Activated T-helper 1 cell treated with anti-CD3 and anti-CD28 coated beads, Interleukin-12 subunit alpha, Interleukin-12 subunit beta, Interleukin-2, Interleukin-4 antibody, amounts not matched to agents 30 ng/mL and 10 ng/mL and 1 ng/mL, durations not matched to agents 14 hours and 24 hours and 36 hours (primary cell): Measurements from ENCODE around the gene CRYGB. TPM values are rescaled to one million over a fixed set of nuclear protein-coding genes. Genes with fewer than 3 reads are reported as not detected.

Source experiments
- DNase-seq: peaks from one replicate; pipeline ENCODE4 v3.0.0; 2021; ENCODE audit warnings: low spot score
- H3K27ac Mint-ChIP-seq: one replicate; pipeline ENCODE4 v1.8.0; 2021; ENCODE audit warnings: mild to moderate bottlenecking, mixed read lengths
- H3K27me3 Mint-ChIP-seq: one replicate; pipeline ENCODE4 v1.8.0; 2022; ENCODE audit warnings: mild to moderate bottlenecking, moderate library complexity, mixed read lengths; ENCODE audit not compliant: insufficient read depth
- H3K36me3 Mint-ChIP-seq: one replicate; pipeline ENCODE4 v1.8.0; 2021; ENCODE audit warnings: low read depth, mixed read lengths
- H3K4me1 Mint-ChIP-seq: one replicate; pipeline ENCODE4 v1.8.0; 2021; ENCODE audit warnings: low read depth, mixed read lengths
- H3K4me3 Mint-ChIP-seq: one replicate; pipeline ENCODE4 v1.8.0; 2021; ENCODE audit warnings: mild to moderate bottlenecking, moderate library complexity, mixed read lengths
- H3K9me3 Mint-ChIP-seq: one replicate; pipeline ENCODE4 v1.8.0; 2021; ENCODE audit warnings: mixed read lengths
- intact Hi-C: fragments of 100-400 bp; cut with micrococcal nuclease; formaldehyde crosslinking; loops from one replicate; pipeline ENCODE4 v1.15.1; 2024
- total RNA-seq: library from RNA; stranded (reverse); gene quantifications from 2 replicates; pipeline ENCODE4 v1.2.3, GENCODE V29; 2022

The CRYGB gene
- total RNA-seq, 1 donor from 2014 or later, result not detected

GRCh38 chr2:208097801-208098200, 48.2 kb downstream of the CRYGB start:
- Mint-ChIP-seq H3K9me3 (no peaks in the 10 kb centered on the region), H3K27me3 (peaks cover 2% of the 10 kb centered on the region), H3K27ac (no peak overlapping the region), H3K4me3 (no peak overlapping the region), H3K4me1 (no peaks in the 10 kb centered on the region), H3K36me3 (no peaks in the 10 kb centered on the region)
- intact Hi-C loops, result no loop called here
- DNase-seq, result no peak

DNA sequence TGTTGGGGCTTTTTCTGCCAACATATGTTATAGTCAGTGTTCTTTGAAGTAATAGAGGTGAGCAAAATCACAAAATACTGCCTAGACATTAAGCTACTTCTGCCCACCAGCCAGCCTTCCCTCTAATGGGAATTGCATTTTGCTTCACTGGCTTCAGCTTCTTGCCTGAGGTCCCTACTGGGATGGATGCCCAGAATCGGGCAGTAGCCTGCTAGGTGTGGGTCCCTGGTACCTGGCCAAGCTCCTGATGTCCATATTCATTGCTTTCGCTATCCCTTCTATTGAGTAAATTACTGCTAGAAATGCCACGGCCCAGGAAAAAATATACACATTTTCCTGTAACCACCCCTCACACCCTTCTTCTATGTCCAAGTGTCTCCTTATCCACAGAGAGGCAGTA, 48.6 kb downstream of the CRYGB start:
- no peaks in the 10 kb centered on the region for H3K9me3 Mint-ChIP-seq
- intact Hi-C loops, result no loop called here
- no peak overlapping the region for H3K27ac Mint-ChIP-seq
- H3K4me1 Mint-ChIP-seq, result no peaks in the 10 kb centered on the region
- H3K4me3 Mint-ChIP-seq, result no peak overlapping the region
- DNase-seq, result no peak
- H3K36me3 Mint-ChIP-seq, result no peaks in the 10 kb centered on the region
- H3K27me3 Mint-ChIP-seq, result peaks cover 2% of the 10 kb centered on the region

DNA sequence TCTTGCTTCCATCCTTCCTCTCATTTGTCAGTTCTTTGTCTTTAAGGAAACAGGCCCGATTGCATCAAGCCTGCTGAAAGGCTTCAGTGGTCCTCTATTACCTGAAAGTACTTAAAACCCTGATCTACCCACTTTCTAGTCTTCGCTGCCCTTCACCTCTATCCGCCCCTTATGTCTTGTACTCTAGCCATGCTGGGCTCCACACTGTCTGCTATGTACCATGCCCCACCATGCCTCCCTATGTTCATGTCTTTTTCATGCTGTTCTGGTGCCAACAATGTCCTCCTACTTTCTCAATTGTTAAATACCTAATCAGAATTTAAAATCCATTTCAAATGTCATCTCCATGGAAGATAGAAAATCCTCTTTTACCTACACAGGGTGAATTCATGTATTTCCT, 49.9 kb downstream of the CRYGB start:
- no peak overlapping the region for H3K27ac Mint-ChIP-seq
- peaks cover 2% of the 10 kb centered on the region for H3K27me3 Mint-ChIP-seq
- H3K9me3 Mint-ChIP-seq, result no peaks in the 10 kb centered on the region
- H3K4me3 Mint-ChIP-seq, result no peak overlapping the region
- no peaks in the 10 kb centered on the region for H3K36me3 Mint-ChIP-seq
- no peak for DNase-seq
- H3K4me1 Mint-ChIP-seq, result no peaks in the 10 kb centered on the region
- intact Hi-C loops, result no loop called here

- no peak overlapping the region for H3K27ac Mint-ChIP-seq
- no peaks in the 10 kb centered on the region for H3K36me3 Mint-ChIP-seq
- H3K27me3 Mint-ChIP-seq, result no peaks in the 10 kb centered on the region
- DNase-seq, result no peak
- no peak overlapping the region for H3K4me3 Mint-ChIP-seq
- H3K9me3 Mint-ChIP-seq, result no peaks in the 10 kb centered on the region
- intact Hi-C loops, result no loop called here
- H3K4me1 Mint-ChIP-seq, result no peaks in the 10 kb centered on the region
Measured at GRCh38 chr2:208093128-208093527, 52.8 kb downstream of the CRYGB start.

Other genes starting within 250 kb of the CRYGB start
- 6.4 and 7.3 TPM in 2 replicates for gene PLEKHM3, start 120.6 kb downstream of the CRYGB start, total RNA-seq
- gene CRYGD, start 21.6 kb downstream of the CRYGB start, total RNA-seq, result not detected in 2 replicates
- gene CRYGC, start 16.3 kb downstream of the CRYGB start, total RNA-seq, result not detected in 2 replicates
- gene CRYGA, start 17.4 kb upstream of the CRYGB start, total RNA-seq, result not detected in 2 replicates
- not detected in 2 replicates for gene C2orf80, start 43.9 kb upstream of the CRYGB start, total RNA-seq
- gene IDH1, start 108.9 kb upstream of the CRYGB start, total RNA-seq, result 23.8 and 23.9 TPM in 2 replicates
- 28.7 and 33.5 TPM in 2 replicates for gene PIKFYVE, start 120.1 kb upstream of the CRYGB start, total RNA-seq